GM23338 (cell line): ENCODE measurements around the gene MAP2K1. TPM values are rescaled to one million over a fixed set of nuclear protein-coding genes. Genes with fewer than 3 reads are reported as not detected.

Experiments used
- ATAC-seq: fragments of 200-7000 bp; cut with Tn5 transposase; 3 replicates; pipeline ENCODE4 v1.9.1; 2020
- DNase-seq: peaks from one replicate; pipeline ENCODE4 v3.0.0-alpha.2; 2015; ENCODE audit warnings: low spot score
- H2AFZ ChIP-seq: fragments of 200-600 bp; sonication (generic); 2 replicates; pipeline ENCODE4 v1.8.0; 2016; ENCODE audit warnings: antibody characterized with exemption, mild to moderate bottlenecking, moderate library complexity
- H3F3A ChIP-seq: fragments of 200-600 bp; sonication (generic); replicated peaks from 2 replicates; pipeline ENCODE4 v1.8.0; 2017; ENCODE audit warnings: antibody characterized with exemption, mixed run types, low read depth
- H3K27ac ChIP-seq: fragments of 200-600 bp; sonication (generic); 2 replicates; pipeline ENCODE4 v1.6.1; 2016; ENCODE audit warnings: low read depth
- H3K27me3 ChIP-seq: fragments of 200-600 bp; sonication (generic); 2 replicates; pipeline ENCODE4 v1.8.0; 2016; ENCODE audit warnings: mild to moderate bottlenecking, mixed run types, moderate library complexity; ENCODE audit not compliant: insufficient read depth
- H3K36me3 ChIP-seq: fragments of 200-600 bp; sonication (generic); 2 replicates; pipeline ENCODE4 v1.8.0; 2016; ENCODE audit warnings: mild to moderate bottlenecking; ENCODE audit not compliant: insufficient read depth
- H3K4me1 ChIP-seq: fragments of 200-600 bp; sonication (generic); 2 replicates; pipeline ENCODE4 v1.8.0; 2016; ENCODE audit warnings: mild to moderate bottlenecking, moderate library complexity; ENCODE audit not compliant: insufficient read depth
- H3K4me2 ChIP-seq: fragments of 200-600 bp; sonication (generic); 2 replicates; pipeline ENCODE4 v1.7.1; 2017; ENCODE audit warnings: mixed run types
- H3K4me3 ChIP-seq: fragments of 200-600 bp; sonication (generic); 2 replicates; pipeline ENCODE4 v1.6.1; 2016; ENCODE audit warnings: mixed run types
- H3K79me2 ChIP-seq: fragments of 200-600 bp; sonication (generic); replicated peaks from 2 replicates; pipeline ENCODE4 v1.8.0; 2017; ENCODE audit warnings: mild to moderate bottlenecking; ENCODE audit not compliant: insufficient read depth
- H3K9me2 ChIP-seq: fragments of 200-600 bp; sonication (generic); 2 replicates; pipeline ENCODE4 v1.8.0; 2017; ENCODE audit not compliant: insufficient read depth
- H4K20me1 ChIP-seq: fragments of 200-600 bp; sonication (generic); replicated peaks from 2 replicates; pipeline ENCODE4 v1.8.0; 2017; ENCODE audit warnings: mild to moderate bottlenecking; ENCODE audit not compliant: insufficient read depth
- H3K27ac Mint-ChIP-seq: 2 replicates; pipeline ENCODE4 v1.8.0; 2020; ENCODE audit warnings: inconsistent platforms, mild to moderate bottlenecking, moderate library complexity, mixed read lengths
- H3K27me3 Mint-ChIP-seq: 3 replicates; pipeline ENCODE4 v1.8.0; 2022; ENCODE audit warnings: low read depth, mild to moderate bottlenecking, moderate library complexity, mixed read lengths, inconsistent platforms; ENCODE audit not compliant: insufficient read depth, poor library complexity
- H3K36me3 Mint-ChIP-seq: 3 replicates; pipeline ENCODE4 v1.8.0; 2021; ENCODE audit warnings: low read depth, mild to moderate bottlenecking, inconsistent platforms, moderate library complexity, mixed read lengths
- H3K4me1 Mint-ChIP-seq: 3 replicates; pipeline ENCODE4 v1.8.0; 2020; ENCODE audit warnings: mild to moderate bottlenecking, inconsistent platforms, mixed read lengths
- H3K4me3 Mint-ChIP-seq: 3 replicates; pipeline ENCODE4 v1.8.0; 2021; ENCODE audit warnings: moderate library complexity, mild to moderate bottlenecking, inconsistent platforms, mixed read lengths
- H3K9me3 Mint-ChIP-seq: 3 replicates; pipeline ENCODE4 v1.8.0; 2020; ENCODE audit warnings: moderate library complexity, mild to moderate bottlenecking, inconsistent platforms, mixed read lengths
- CREB1 ChIP-seq: fragments of 250-450 bp; sonication (Bioruptor Pico); IDR thresholded peaks from 2 replicates; pipeline ENCODE4 v1.5.0; 2020; ENCODE audit warnings: low read depth, mild to moderate bottlenecking, moderate library complexity
- CTCF ChIP-seq, 2 experiments: fragments of 200-600 bp in 1 of 2; sonication (generic) in 1 of 2; conservative IDR thresholded peaks; 2 replicates each; pipeline versions ENCODE4 v1.5.1 to v1.6.1; 2016 to 2017; ENCODE audit warnings: antibody characterized with exemption in 2 of 2, low read depth in 2 of 2, mild to moderate bottlenecking in 2 of 2, moderate library complexity in 1 of 2
- ETS1 ChIP-seq: IDR thresholded peaks from 2 replicates; pipeline ENCODE4 v1.6.1; 2016; ENCODE audit warnings: antibody characterized with exemption
- EZH2phosphoT487 ChIP-seq: fragments of 200-600 bp; sonication (generic); IDR thresholded peaks from one replicate; pipeline ENCODE4 v1.8.1; 2018; ENCODE audit warnings: antibody characterized with exemption; ENCODE audit not compliant: unreplicated experiment
- JUNB ChIP-seq: IDR thresholded peaks from one replicate; pipeline ENCODE4 v1.6.1; 2016; ENCODE audit warnings: antibody characterized with exemption; ENCODE audit not compliant: unreplicated experiment
- POLR2AphosphoS5 ChIP-seq: IDR thresholded peaks from 2 replicates; pipeline ENCODE4 v1.6.1; 2016; ENCODE audit warnings: antibody characterized with exemption, low read depth
- STAT1 ChIP-seq: IDR thresholded peaks from one replicate; pipeline ENCODE4 v1.6.1; 2016; ENCODE audit warnings: antibody characterized with exemption; ENCODE audit not compliant: unreplicated experiment
- ZNF114 ChIP-seq: fragments of 250-450 bp; sonication (Bioruptor Pico); IDR thresholded peaks from 2 replicates; pipeline ENCODE4 v1.5.0; 2020; ENCODE audit warnings: mild to moderate bottlenecking, moderate library complexity
- ZNF462 ChIP-seq: fragments of 250-450 bp; sonication (Bioruptor Pico); IDR thresholded peaks from 2 replicates; pipeline ENCODE4 v1.5.0; 2020; ENCODE audit warnings: mild to moderate bottlenecking, moderate library complexity
- polyA plus RNA-seq: library from polyadenylated mRNA; unstranded; fragments of >200 nt; fragmentation: Nextera tagmentation; extraction: Ambion mirVana; gene quantifications from 2 replicates; pipeline ENCODE4 v1.2.1, GENCODE V29; 2016
- total RNA-seq: library from RNA; depleted of rRNA; stranded (reverse); fragments of >200 nt; shearing (Covaris generic); gene quantifications from 2 replicates; pipeline ENCODE4 v1.2.3, GENCODE V29; 2014

The MAP2K1 gene
- total and polyA plus RNA-seq, 2 experiments from 2014 or later: 42.0 to 68.5 TPM

- TF ChIP-seq EZH2phosphoT487 (no peak), CREB1 (CRISPR knock-in tag) (no peak), ZNF114 (CRISPR knock-in tag) (no peak), JUNB (no peak)
Measured at GRCh38 chr15:66362776-66363175, 23.9 kb upstream of the MAP2K1 start (continued).

GRCh38 chr15:66364944-66365528, 21.7 kb upstream of the MAP2K1 start:
- no peaks in the 10 kb centered on the region for H3K9me2 ChIP-seq
- no peaks in the 10 kb centered on the region for H4K20me1 ChIP-seq
- peaks cover 3% of the 10 kb centered on the region for H3K27me3 Mint-ChIP-seq
- H3F3A ChIP-seq: no peaks in the 10 kb centered on the region
- H3K4me2 ChIP-seq: no peak overlapping the region
- peaks cover 7% of the 10 kb centered on the region for H3K4me1 Mint-ChIP-seq
- H2AFZ ChIP-seq: no peak overlapping the region
- H3K4me3 Mint-ChIP-seq: no peak overlapping the region
- no peaks in the 10 kb centered on the region for H3K36me3 Mint-ChIP-seq
- TF ChIP-seq CTCF (conservative IDR thresholded peaks at IDR 0.05; ENCODE audit: low read depth in 2 of 2) (no peak), CREB1 (CRISPR knock-in tag) (no peak)
- peaks cover 11% of the 10 kb centered on the region for H3K4me1 ChIP-seq
- DNase-seq (peak; percentile 61), ATAC-seq (no peak)
- H3K27ac ChIP-seq: no peak overlapping the region
- no peak overlapping the region for H3K4me3 ChIP-seq
- H3K79me2 ChIP-seq: no peaks in the 10 kb centered on the region
- H3K27me3 ChIP-seq: no peaks in the 10 kb centered on the region
- no peak overlapping the region for H3K27ac Mint-ChIP-seq
- H3K36me3 ChIP-seq: no peaks in the 10 kb centered on the region
- no peaks in the 10 kb centered on the region for H3K9me3 Mint-ChIP-seq

- ATAC-seq: peak; percentile 47
- no peaks in the 10 kb centered on the region for H3K27me3 ChIP-seq
- H3F3A ChIP-seq: no peaks in the 10 kb centered on the region
- peak overlapping the region; percentile 67 for H3K27ac ChIP-seq
- no peaks in the 10 kb centered on the region for H3K79me2 ChIP-seq
- H3K4me1 ChIP-seq: peaks cover 12% of the 10 kb centered on the region
- peak overlapping the region; percentile 87 for H3K27ac Mint-ChIP-seq
- no peaks in the 10 kb centered on the region for H4K20me1 ChIP-seq
- H3K9me3 Mint-ChIP-seq: peaks cover 10% of the 10 kb centered on the region; the same call in 2 of the 3 replicates
- H3K4me1 Mint-ChIP-seq: peaks cover 11% of the 10 kb centered on the region
- H3K4me2 ChIP-seq: 0 out of 2 replicates have a peak overlapping the region, but pooled peaks have one; percentile 31
- H3K36me3 ChIP-seq: no peaks in the 10 kb centered on the region
- no peak overlapping the region for H3K4me3 ChIP-seq
- no peaks in the 10 kb centered on the region for H3K36me3 Mint-ChIP-seq
- no peaks in the 10 kb centered on the region for H3K9me2 ChIP-seq
- H3K4me3 Mint-ChIP-seq: no peak overlapping the region
- peak overlapping the region; percentile 67 for H2AFZ ChIP-seq
- DNase-seq: peak; percentile 61
- H3K27me3 Mint-ChIP-seq: no peaks in the 10 kb centered on the region
- TF ChIP-seq EZH2phosphoT487 (no peak), ETS1 (no peak), POLR2AphosphoS5 (no peak), STAT1 (no peak), ZNF462 (CRISPR knock-in tag) (no peak), JUNB (no peak)
Measured at GRCh38 chr15:66369773-66370651, 16.7 kb upstream of the MAP2K1 start.
